ENCODE measurements around the gene DNAH9. TPM values are rescaled to one million over a fixed set of nuclear protein-coding genes. Genes with fewer than 3 reads are reported as not detected.

The DNAH9 gene
- total and polyA plus RNA-seq, 4 donors, result under 0.01 to 0.09 TPM; not detected in 2

GRCh38 chr17:11628374-11628773 is 30.1 kb downstream of the DNAH9 start:
- Histone ChIP-seq H3K4me3 (ENCODE audit: low read depth in 1 of 3, low read length in 3 of 3) (no peak overlapping the region), H3K9ac (ENCODE audit: low read depth in 1 of 2, low read length in 2 of 2) (no peak overlapping the region), H3K9me3 (ENCODE audit: control insufficient read depth in 4 of 4, low read length in 3 of 4) (no peaks in the 10 kb centered on the region), H3K4me1 (ENCODE audit: control insufficient read depth in 4 of 4, insufficient read depth in 4 of 4, low read length in 3 of 4) (no peaks in the 10 kb centered on the region), H3K27me3 (ENCODE audit: control insufficient read depth in 4 of 4, insufficient read depth in 4 of 4, low read length in 3 of 4) (peaks cover 0 to 14% (median 3%) of the 10 kb centered on the region in 4 donors), H3K27ac (ENCODE audit: low read depth in 1 of 2, low read length in 2 of 2) (no peak overlapping the region), H3K36me3 (ENCODE audit: control insufficient read depth in 4 of 4, insufficient read depth in 3 of 4, low read depth in 1 of 4, low read length in 3 of 4) (no peaks in the 10 kb centered on the region)
- TF ChIP-seq RAD21 (IDR thresholded peaks at IDR 0.05) (no peak), SP1 (IDR thresholded peaks at IDR 0.05) (no peak), HNF4G (IDR thresholded peaks at IDR 0.05) (no peak), RXRA (IDR thresholded peaks at IDR 0.05) (no peak), GABPA (IDR thresholded peaks at IDR 0.05 in 1 of 2, conservative IDR thresholded peaks at IDR 0.05 in 1 of 2) (no peak), FOXA2 (IDR thresholded peaks at IDR 0.05) (no peak), FOXA1 (IDR thresholded peaks at IDR 0.05) (no peak), ATF3 (IDR thresholded peaks at IDR 0.05) (no peak), MAX (IDR thresholded peaks at IDR 0.05) (no peak), NR2F2 (IDR thresholded peaks at IDR 0.05) (no peak), HNF4A (conservative IDR thresholded peaks at IDR 0.05) (no peak), EGR1 (IDR thresholded peaks at IDR 0.05; ENCODE audit: low read depth in 2 of 2) (no peak), TAF1 (conservative IDR thresholded peaks at IDR 0.05) (no peak), ZBTB33 (IDR thresholded peaks at IDR 0.05) (no peak), JUND (IDR thresholded peaks at IDR 0.05) (no peak), YY1 (IDR thresholded peaks at IDR 0.05) (no peak), CTCF (IDR thresholded peaks at IDR 0.05; ENCODE audit: low read depth, low read length, missing input control) (no peak), REST (IDR thresholded peaks at IDR 0.05) (no peak)
- WGBS, result 41% methylated on average over 10 of the region's 10 CpGs
- DNase-seq (ENCODE audit: low spot score), result no peak

Measured in liver (tissue), 9 donors.